IMR-90 (cell line): ENCODE data around the gene SLC26A4.

ENCODE experiments used
- CEBPB ChIP-seq: IDR thresholded peaks from 2 replicates; pipeline ENCODE4 v1.6.1; 2012; ENCODE audit warnings: low read depth, low read length, improper control_type of control experiment
- ELK1 ChIP-seq: fragments of 150-350 bp; IDR thresholded peaks from 2 replicates; pipeline ENCODE4 v1.6.1; 2016; ENCODE audit warnings: low read depth, mild to moderate bottlenecking, low read length, moderate library complexity, borderline replicate concordance
- MAZ ChIP-seq: IDR thresholded peaks from 2 replicates; pipeline ENCODE4 v1.6.1; 2012; ENCODE audit warnings: low read depth, mild to moderate bottlenecking, low read length, improper control_type of control experiment, moderate library complexity, borderline replicate concordance
- POLR2A ChIP-seq: IDR thresholded peaks from 2 replicates; pipeline ENCODE4 v1.6.1; 2012; ENCODE audit warnings: mild to moderate bottlenecking, low read depth, low read length
- RAD21 ChIP-seq: IDR thresholded peaks from 2 replicates; pipeline ENCODE4 v1.6.1; 2012; ENCODE audit warnings: low read length, improper control_type of control experiment
- RCOR1 ChIP-seq: IDR thresholded peaks from 2 replicates; pipeline ENCODE4 v1.6.1; 2012; ENCODE audit warnings: mild to moderate bottlenecking, low read length, improper control_type of control experiment; ENCODE audit not compliant: insufficient replicate concordance
- RFX5 ChIP-seq: IDR thresholded peaks from 2 replicates; pipeline ENCODE4 v1.8.0; 2012; ENCODE audit warnings: low read depth, mild to moderate bottlenecking, low read length, moderate library complexity
- TF ChIP-seq, protein P1 (sequence below): conservative IDR thresholded peaks from 2 replicates; pipeline ENCODE4 v1.5.1; 2012; ENCODE audit warnings: mild to moderate bottlenecking, low read depth, low read length, improper control_type of control experiment
- TF ChIP-seq, protein P2 (sequence below): fragments of 150-350 bp; IDR thresholded peaks from 2 replicates; pipeline ENCODE4 v1.6.1; 2017; ENCODE audit warnings: mild to moderate bottlenecking, antibody characterized with exemption, low read length, low read depth

DNA sequence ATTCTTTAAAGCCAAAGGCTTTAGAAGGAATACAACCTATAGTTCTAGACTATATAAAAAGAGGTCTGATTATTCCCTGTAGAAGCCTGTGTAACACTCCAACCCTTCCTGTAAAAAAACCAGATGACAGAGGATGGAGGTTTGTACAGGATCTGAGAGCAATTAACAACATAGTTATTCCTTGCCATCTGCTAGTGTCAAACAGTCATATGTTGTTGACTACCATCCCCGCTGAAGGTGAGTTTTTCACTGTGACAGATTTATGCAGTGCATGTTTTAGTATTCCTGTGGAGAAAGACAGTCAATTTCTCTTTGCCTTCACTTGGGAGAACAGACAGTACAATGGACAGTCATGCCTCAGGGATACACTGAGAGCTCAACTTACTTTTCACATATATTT lies 19.0 kb upstream of the SLC26A4 start:
- TF ChIP-seq, protein P1, sequence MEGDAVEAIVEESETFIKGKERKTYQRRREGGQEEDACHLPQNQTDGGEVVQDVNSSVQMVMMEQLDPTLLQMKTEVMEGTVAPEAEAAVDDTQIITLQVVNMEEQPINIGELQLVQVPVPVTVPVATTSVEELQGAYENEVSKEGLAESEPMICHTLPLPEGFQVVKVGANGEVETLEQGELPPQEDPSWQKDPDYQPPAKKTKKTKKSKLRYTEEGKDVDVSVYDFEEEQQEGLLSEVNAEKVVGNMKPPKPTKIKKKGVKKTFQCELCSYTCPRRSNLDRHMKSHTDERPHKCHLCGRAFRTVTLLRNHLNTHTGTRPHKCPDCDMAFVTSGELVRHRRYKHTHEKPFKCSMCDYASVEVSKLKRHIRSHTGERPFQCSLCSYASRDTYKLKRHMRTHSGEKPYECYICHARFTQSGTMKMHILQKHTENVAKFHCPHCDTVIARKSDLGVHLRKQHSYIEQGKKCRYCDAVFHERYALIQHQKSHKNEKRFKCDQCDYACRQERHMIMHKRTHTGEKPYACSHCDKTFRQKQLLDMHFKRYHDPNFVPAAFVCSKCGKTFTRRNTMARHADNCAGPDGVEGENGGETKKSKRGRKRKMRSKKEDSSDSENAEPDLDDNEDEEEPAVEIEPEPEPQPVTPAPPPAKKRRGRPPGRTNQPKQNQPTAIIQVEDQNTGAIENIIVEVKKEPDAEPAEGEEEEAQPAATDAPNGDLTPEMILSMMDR, result no peak
- TF ChIP-seq POLR2A (no peak), MAZ (no peak), RAD21 (no peak), ELK1 (no peak), RCOR1 (no peak), RFX5 (no peak), CEBPB (no peak)
- TF ChIP-seq, protein P2, sequence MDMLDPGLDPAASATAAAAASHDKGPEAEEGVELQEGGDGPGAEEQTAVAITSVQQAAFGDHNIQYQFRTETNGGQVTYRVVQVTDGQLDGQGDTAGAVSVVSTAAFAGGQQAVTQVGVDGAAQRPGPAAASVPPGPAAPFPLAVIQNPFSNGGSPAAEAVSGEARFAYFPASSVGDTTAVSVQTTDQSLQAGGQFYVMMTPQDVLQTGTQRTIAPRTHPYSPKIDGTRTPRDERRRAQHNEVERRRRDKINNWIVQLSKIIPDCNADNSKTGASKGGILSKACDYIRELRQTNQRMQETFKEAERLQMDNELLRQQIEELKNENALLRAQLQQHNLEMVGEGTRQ, result no peak
